ENCODE measurements around the gene CAVIN1.

DNA sequence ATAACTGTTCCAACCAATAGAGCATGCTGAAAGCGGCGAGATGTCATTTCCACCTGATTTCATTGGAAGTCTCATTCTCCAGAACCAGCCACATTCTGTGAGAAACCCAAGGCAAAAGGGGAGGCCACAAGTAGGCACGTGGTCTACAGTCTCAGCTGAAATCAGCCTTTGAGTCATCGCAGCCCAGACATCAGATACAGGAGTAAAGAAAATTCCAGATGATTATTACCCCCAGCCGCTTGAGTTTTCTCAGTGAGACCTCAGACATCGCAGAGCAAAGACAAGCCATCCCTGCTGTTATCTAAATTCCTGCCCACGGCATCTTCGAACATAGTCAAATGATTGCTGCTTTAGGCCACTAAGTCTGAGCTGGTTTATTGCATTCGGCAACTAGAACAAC lies 57.9 kb downstream of the CAVIN1 start:
- TF ChIP-seq, protein P1, sequence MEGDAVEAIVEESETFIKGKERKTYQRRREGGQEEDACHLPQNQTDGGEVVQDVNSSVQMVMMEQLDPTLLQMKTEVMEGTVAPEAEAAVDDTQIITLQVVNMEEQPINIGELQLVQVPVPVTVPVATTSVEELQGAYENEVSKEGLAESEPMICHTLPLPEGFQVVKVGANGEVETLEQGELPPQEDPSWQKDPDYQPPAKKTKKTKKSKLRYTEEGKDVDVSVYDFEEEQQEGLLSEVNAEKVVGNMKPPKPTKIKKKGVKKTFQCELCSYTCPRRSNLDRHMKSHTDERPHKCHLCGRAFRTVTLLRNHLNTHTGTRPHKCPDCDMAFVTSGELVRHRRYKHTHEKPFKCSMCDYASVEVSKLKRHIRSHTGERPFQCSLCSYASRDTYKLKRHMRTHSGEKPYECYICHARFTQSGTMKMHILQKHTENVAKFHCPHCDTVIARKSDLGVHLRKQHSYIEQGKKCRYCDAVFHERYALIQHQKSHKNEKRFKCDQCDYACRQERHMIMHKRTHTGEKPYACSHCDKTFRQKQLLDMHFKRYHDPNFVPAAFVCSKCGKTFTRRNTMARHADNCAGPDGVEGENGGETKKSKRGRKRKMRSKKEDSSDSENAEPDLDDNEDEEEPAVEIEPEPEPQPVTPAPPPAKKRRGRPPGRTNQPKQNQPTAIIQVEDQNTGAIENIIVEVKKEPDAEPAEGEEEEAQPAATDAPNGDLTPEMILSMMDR (IDR thresholded peaks at IDR 0.05): no peak
- TF ChIP-seq POLR2A (IDR thresholded peaks at IDR 0.05): no peak

Data from sigmoid colon (tissue), 3 donors.